ENCODE results near the gene RPS6KB2. TPM values are rescaled to one million over a fixed set of nuclear protein-coding genes. Genes with fewer than 3 reads are reported as not detected.

RPS6KB2 gene
- total and polyA plus RNA-seq, 9 of the 15 experiments (the other 6 are each of a cell fraction or from before 2014, with no cell fraction given), result 0.42 to 122 (median 82.6) TPM

DNA sequence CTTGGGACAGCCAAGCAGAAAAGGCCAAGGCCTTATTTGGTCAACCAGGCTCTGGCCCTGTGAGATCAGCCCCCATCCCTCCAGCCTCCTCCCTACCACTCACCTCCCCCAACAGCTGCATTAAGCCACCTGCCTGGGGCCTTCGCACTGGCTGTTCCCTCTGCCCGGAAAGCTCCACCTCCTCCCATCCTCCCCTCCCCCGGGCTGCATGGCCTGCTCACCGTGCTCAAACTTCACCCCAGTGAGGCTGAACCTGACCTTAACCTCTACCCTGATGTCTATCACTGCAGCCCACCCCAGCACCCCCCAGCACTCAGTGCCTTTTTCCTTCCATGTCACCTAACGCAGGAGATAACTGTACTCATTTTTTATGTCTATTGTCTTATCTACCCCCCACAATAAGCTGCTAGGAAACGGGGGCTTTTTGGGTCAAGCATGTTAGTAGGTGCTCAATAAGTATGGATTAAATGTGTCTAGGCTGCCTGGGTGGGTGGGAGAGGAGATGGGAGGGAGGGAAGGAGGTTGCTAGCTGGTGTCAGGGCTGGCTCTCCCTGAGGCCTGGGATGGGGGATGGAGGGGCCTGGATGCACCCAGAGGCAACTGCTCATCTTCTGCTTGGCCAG, 8.3 kb downstream of the RPS6KB2 start (continued):
- TF ChIP-seq JUND (IDR thresholded peaks at IDR 0.05; ENCODE audit: borderline replicate concordance, low read depth, low read length) (peak; percentile 42), JUND (tag; IDR thresholded peaks at IDR 0.05; ENCODE audit: borderline replicate concordance, low read depth, low read length) (no peak; the same call in 2 of the 3 replicates), KLF16 (IDR thresholded peaks at IDR 0.05) (peak; percentile 29; the same call in 1 of the 2 replicates), CREM (IDR thresholded peaks at IDR 0.05; ENCODE audit: low read depth) (peak; percentile 44; the same call in 1 of the 2 replicates), ZNF165 (CRISPR knock-in tag; IDR thresholded peaks at IDR 0.05; ENCODE audit: borderline replicate concordance) (no peak), ESRRB (CRISPR knock-in tag; IDR thresholded peaks at IDR 0.05; ENCODE audit: borderline replicate concordance) (no peak), TAL1 (IDR thresholded peaks at IDR 0.05) (peak; percentile 25; the same call in 1 of the 2 replicates), IRF2 (CRISPR knock-in tag; IDR thresholded peaks at IDR 0.05) (no peak), ESRRA (IDR thresholded peaks at IDR 0.05; ENCODE audit: borderline replicate concordance, low read depth) (peak; percentile 33; the same call in 1 of the 2 replicates), ZFX (CRISPR knock-in tag; IDR thresholded peaks at IDR 0.05) (peak; percentile 40; the same call in 1 of the 2 replicates), SMARCA4 (IDR thresholded peaks at IDR 0.05) (peak; percentile 48), ARID1B (IDR thresholded peaks at IDR 0.05) (peak; percentile 63), LCOR (CRISPR knock-in tag; IDR thresholded peaks at IDR 0.05) (peak; percentile 74), PHF8 (IDR thresholded peaks at IDR 0.05; ENCODE audit: borderline replicate concordance, low read length) (no peak), MTA1 (IDR thresholded peaks at IDR 0.05; ENCODE audit: borderline replicate concordance) (0 out of 2 replicates have a peak, but pooled peaks have one; percentile 49)
- TF ChIP-seq, protein P1, sequence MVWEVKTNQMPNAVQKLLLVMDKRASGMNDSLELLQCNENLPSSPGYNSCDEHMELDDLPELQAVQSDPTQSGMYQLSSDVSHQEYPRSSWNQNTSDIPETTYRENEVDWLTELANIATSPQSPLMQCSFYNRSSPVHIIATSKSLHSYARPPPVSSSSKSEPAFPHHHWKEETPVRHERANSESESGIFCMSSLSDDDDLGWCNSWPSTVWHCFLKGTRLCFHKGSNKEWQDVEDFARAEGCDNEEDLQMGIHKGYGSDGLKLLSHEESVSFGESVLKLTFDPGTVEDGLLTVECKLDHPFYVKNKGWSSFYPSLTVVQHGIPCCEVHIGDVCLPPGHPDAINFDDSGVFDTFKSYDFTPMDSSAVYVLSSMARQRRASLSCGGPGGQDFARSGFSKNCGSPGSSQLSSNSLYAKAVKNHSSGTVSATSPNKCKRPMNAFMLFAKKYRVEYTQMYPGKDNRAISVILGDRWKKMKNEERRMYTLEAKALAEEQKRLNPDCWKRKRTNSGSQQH (CRISPR knock-in tag; IDR thresholded peaks at IDR 0.05), result peak; percentile 63; the same call in 1 of the 2 replicates
- TF ChIP-seq, protein P2, sequence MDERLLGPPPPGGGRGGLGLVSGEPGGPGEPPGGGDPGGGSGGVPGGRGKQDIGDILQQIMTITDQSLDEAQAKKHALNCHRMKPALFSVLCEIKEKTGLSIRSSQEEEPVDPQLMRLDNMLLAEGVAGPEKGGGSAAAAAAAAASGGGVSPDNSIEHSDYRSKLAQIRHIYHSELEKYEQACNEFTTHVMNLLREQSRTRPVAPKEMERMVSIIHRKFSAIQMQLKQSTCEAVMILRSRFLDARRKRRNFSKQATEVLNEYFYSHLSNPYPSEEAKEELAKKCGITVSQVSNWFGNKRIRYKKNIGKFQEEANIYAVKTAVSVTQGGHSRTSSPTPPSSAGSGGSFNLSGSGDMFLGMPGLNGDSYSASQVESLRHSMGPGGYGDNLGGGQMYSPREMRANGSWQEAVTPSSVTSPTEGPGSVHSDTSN (CRISPR knock-in tag; IDR thresholded peaks at IDR 0.05; ENCODE audit: low read depth), result no peak
- TF ChIP-seq, protein P2 (tag; conservative IDR thresholded peaks at IDR 0.05; ENCODE audit: low read depth), result 0 out of 2 replicates have a peak, but pooled peaks have one; percentile 11

Measured in K562 (cell line).